ENCODE measurements around the gene SIAE. TPM values are rescaled to one million over a fixed set of nuclear protein-coding genes. Genes with fewer than 3 reads are reported as not detected.

The SIAE gene
- total and polyA plus RNA-seq, 2 of the 4 experiments (the other 2 are of a cell fraction), result 4.7 to 12.0 TPM

DNA sequence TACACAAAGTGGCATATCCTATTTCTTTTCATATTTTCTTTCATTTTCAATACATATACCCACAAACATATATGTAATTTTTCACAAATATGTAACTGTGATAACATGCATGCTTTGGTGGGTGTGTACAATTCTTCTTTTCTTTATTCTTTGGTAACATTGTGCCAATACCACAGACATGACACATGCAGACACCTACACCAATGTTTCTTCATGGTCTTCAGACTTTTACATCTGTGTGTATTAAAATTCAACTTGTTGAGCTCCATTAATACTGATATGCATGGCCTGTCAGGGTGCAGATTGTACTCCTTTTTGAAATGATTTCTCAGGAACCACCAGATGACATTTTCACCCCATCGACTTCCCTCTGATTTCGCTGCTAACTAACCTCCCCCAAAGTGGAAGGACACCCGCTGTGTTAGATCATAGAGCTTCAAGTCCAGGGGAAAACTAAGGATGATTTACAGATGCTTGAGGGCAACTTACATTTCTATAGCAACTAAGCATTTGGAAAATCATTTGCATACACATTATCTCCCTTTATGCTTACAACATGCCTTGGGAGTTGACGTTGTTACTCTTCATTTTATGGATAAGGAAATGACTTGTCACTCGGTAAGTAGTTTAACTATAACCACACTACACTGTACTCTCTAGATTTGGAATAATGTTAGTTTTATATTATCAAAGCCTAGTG is 72.8 kb downstream of the SIAE start:
- Histone ChIP-seq H2BK120ac (ENCODE audit: low read depth, low read length) (no peak overlapping the region), H2AFZ (replicated peaks; ENCODE audit: low read length, poor library complexity) (no peak overlapping the region), H2AK5ac (ENCODE audit: low read depth, low read length) (no peak overlapping the region), H2BK5ac (ENCODE audit: low read depth, low read length, poor library complexity, severe bottlenecking) (no peak overlapping the region), H2AK9ac (replicated peaks; ENCODE audit: low read depth, low read length, poor library complexity) (no peak overlapping the region), H3K9ac (ENCODE audit: low read depth, low read length) (no peak overlapping the region), H3K56ac (ENCODE audit: extremely low read depth, insufficient read depth, low read length) (no peak overlapping the region), H3K27me3 (ENCODE audit: control insufficient read depth, insufficient read depth, low read length) (no peaks in the 10 kb centered on the region), H4K20me1 (ENCODE audit: insufficient read depth, low read length) (no peaks in the 10 kb centered on the region), H3K9me3 (ENCODE audit: control insufficient read depth, insufficient read depth, low read length) (no peaks in the 10 kb centered on the region), H4K5ac (ENCODE audit: low read depth, low read length) (no peak overlapping the region), H4K8ac (ENCODE audit: low read depth in 2 of 2, low read length in 2 of 2) (no peak overlapping the region), H3K27ac (ENCODE audit: insufficient read depth, low read length) (no peak overlapping the region), H3K14ac (replicated peaks; ENCODE audit: low read depth, low read length) (no peak overlapping the region), H3K9me1 (ENCODE audit: insufficient read depth, low read length) (no peaks in the 10 kb centered on the region), H3K23ac (ENCODE audit: low read depth, low read length) (no peak overlapping the region), H2BK20ac (ENCODE audit: low read depth, low read length) (no peak overlapping the region), H4K91ac (ENCODE audit: insufficient read depth, low read depth, low read length) (no peak overlapping the region), H3K4me2 (ENCODE audit: low read depth, low read length) (no peak overlapping the region), H3K4ac (ENCODE audit: low read depth, low read length) (no peak overlapping the region), H3K18ac (ENCODE audit: low read depth, low read length) (no peak overlapping the region), H3K36me3 (ENCODE audit: control insufficient read depth, insufficient read depth, low read length) (no peaks in the 10 kb centered on the region), H3K4me1 (ENCODE audit: control insufficient read depth, insufficient read depth, low read length) (no peaks in the 10 kb centered on the region), H2BK15ac (ENCODE audit: low read depth, low read length) (no peak overlapping the region), H3K79me1 (ENCODE audit: low read depth in 1 of 2, low read length in 2 of 2) (no peaks in the 10 kb centered on the region), H3K4me3 (ENCODE audit: insufficient read depth, low read depth, low read length) (no peak overlapping the region)
- ATAC-seq (ENCODE audit: low read depth) (no peak), DNase-seq (no peak)
- intact Hi-C loops (cut with micrococcal nuclease), result no loop called here
- POLR2A ChIA-PET (ENCODE audit: unreplicated experiment), result no interaction called here
- no CpG with 5 or more reads among the region's 5 CpGs for WGBS, 2 experiments (ENCODE audit: extremely low coverage in 2 of 2, insufficient read length in 1 of 2)
- CTCF ChIA-PET, result interaction anchor here (0.6 to 1.4 kb wide), 4 partner anchors 11 to 423 kb away, joined by 3 to 4 read pairs (median 4); no protein-coding TSS in a partner anchor
- dilution Hi-C loops (cut with HindIII; ENCODE audit: low sequenced_read_pairs, unreplicated experiment), result no loop called here
- in situ Hi-C loops (cut with MboI; ENCODE audit: low sequenced_read_pairs), result no loop called here
- no TSS peak for BruUV-seq (replicated peaks)
- TF ChIP-seq CHD1 (IDR thresholded peaks at IDR 0.05; ENCODE audit: low read depth, low read length), result no peak
- TF ChIP-seq RFX5 (IDR thresholded peaks at IDR 0.05; ENCODE audit: low read depth, low read length), result no peak
- TF ChIP-seq POLR2A (IDR thresholded peaks at IDR 0.05; ENCODE audit: low read depth, low read length), result no peak
- TF ChIP-seq MXI1 (IDR thresholded peaks at IDR 0.05; ENCODE audit: borderline replicate concordance, low read depth, low read length), result no peak
- TF ChIP-seq, protein P1, sequence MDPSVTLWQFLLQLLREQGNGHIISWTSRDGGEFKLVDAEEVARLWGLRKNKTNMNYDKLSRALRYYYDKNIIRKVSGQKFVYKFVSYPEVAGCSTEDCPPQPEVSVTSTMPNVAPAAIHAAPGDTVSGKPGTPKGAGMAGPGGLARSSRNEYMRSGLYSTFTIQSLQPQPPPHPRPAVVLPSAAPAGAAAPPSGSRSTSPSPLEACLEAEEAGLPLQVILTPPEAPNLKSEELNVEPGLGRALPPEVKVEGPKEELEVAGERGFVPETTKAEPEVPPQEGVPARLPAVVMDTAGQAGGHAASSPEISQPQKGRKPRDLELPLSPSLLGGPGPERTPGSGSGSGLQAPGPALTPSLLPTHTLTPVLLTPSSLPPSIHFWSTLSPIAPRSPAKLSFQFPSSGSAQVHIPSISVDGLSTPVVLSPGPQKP (IDR thresholded peaks at IDR 0.05; ENCODE audit: borderline replicate concordance, low read depth, low read length), result no peak
- TF ChIP-seq BHLHE40 (IDR thresholded peaks at IDR 0.05; ENCODE audit: low read depth, low read length), result no peak
- no peak for TF ChIP-seq RCOR1 (IDR thresholded peaks at IDR 0.05; ENCODE audit: insufficient replicate concordance, low read length)
- no peak for TF ChIP-seq FOS (IDR thresholded peaks at IDR 0.05; ENCODE audit: low read depth, low read length)
- no peak for TF ChIP-seq RAD21 (IDR thresholded peaks at IDR 0.05; ENCODE audit: low read length)
- TF ChIP-seq, protein P2, sequence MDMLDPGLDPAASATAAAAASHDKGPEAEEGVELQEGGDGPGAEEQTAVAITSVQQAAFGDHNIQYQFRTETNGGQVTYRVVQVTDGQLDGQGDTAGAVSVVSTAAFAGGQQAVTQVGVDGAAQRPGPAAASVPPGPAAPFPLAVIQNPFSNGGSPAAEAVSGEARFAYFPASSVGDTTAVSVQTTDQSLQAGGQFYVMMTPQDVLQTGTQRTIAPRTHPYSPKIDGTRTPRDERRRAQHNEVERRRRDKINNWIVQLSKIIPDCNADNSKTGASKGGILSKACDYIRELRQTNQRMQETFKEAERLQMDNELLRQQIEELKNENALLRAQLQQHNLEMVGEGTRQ (IDR thresholded peaks at IDR 0.05; ENCODE audit: low read depth, low read length), result no peak
- TF ChIP-seq, protein P3, sequence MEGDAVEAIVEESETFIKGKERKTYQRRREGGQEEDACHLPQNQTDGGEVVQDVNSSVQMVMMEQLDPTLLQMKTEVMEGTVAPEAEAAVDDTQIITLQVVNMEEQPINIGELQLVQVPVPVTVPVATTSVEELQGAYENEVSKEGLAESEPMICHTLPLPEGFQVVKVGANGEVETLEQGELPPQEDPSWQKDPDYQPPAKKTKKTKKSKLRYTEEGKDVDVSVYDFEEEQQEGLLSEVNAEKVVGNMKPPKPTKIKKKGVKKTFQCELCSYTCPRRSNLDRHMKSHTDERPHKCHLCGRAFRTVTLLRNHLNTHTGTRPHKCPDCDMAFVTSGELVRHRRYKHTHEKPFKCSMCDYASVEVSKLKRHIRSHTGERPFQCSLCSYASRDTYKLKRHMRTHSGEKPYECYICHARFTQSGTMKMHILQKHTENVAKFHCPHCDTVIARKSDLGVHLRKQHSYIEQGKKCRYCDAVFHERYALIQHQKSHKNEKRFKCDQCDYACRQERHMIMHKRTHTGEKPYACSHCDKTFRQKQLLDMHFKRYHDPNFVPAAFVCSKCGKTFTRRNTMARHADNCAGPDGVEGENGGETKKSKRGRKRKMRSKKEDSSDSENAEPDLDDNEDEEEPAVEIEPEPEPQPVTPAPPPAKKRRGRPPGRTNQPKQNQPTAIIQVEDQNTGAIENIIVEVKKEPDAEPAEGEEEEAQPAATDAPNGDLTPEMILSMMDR (conservative IDR thresholded peaks at IDR 0.05; ENCODE audit: low read depth, low read length), result no peak
- no peak for TF ChIP-seq CEBPB (IDR thresholded peaks at IDR 0.05; ENCODE audit: low read depth, low read length)
- no peak for TF ChIP-seq MAZ (IDR thresholded peaks at IDR 0.05; ENCODE audit: borderline replicate concordance, low read depth, low read length)
- TF ChIP-seq SMC3 (IDR thresholded peaks at IDR 0.05; ENCODE audit: low read depth, low read length), result no peak
- no peak for TF ChIP-seq NFE2L2 (IDR thresholded peaks at IDR 0.05; ENCODE audit: low read depth, low read length)
- TF ChIP-seq MAFK (IDR thresholded peaks at IDR 0.05; ENCODE audit: low read depth, low read length), result no peak
